SK-N-MC (cell line): ENCODE data around the gene S100A5.

Experiments
- EZH2 ChIP-seq: fragments of 200-600 bp; sonication (generic); IDR thresholded peaks from one replicate; pipeline ENCODE4 v1.6.1; 2017; ENCODE audit warnings: antibody characterized with exemption
- FOXP2 ChIP-seq: optimal IDR thresholded peaks from 2 replicates; pipeline ENCODE3; 2011; ENCODE audit warnings: mild to moderate bottlenecking, moderate library complexity; ENCODE audit not compliant: insufficient read depth; ENCODE audit errors: extremely low read length, control extremely low read depth
- POLR2AphosphoS5 ChIP-seq: IDR thresholded peaks from 2 replicates; pipeline ENCODE4 v1.6.1; 2012; ENCODE audit warnings: mild to moderate bottlenecking, low read depth, low read length, borderline replicate concordance

DNA sequence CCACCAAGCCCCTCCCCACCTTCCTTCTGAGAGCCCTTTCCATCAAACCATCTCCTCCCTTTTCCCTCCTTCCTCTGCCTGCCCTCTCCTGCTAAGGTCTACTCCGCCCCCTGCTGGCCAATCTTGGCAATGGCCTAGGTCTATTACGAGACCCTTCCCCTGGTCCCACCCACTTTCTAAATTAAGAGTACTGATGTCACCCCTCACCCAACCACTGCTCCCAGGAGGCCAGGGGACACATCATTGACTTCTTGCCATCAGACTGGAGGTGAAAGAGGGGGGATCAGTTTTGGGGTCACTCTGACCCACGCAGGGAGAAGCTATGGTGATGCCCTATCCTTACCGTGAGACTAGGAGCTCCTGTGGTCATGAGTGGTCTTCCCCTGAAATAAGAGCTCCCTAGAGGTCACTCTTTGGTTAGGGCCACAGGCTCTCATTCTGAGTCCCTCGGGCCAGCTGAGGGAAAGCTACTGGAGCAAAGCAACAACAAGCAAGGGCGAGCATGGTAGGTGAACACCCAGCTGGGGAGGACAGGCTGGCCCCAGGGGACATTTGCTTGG lies 45.7 kb downstream of the S100A5 start:
- no peak for TF ChIP-seq EZH2
- TF ChIP-seq POLR2AphosphoS5: no peak
- no peak for TF ChIP-seq FOXP2
